ENCODE results near the gene SYP.

The SYP gene

GRCh38 chrX:49214996-49215526 lies 15.1 kb upstream of the SYP start:
- no peak overlapping the region for H3K27ac ChIP-seq
- H3K36me3 ChIP-seq = peaks cover 54% of the 10 kb centered on the region
- H3K4me3 ChIP-seq (ENCODE audit: low read depth, low read length) = no peak overlapping the region
- no peak for DNase-seq
- TF ChIP-seq, protein P1, sequence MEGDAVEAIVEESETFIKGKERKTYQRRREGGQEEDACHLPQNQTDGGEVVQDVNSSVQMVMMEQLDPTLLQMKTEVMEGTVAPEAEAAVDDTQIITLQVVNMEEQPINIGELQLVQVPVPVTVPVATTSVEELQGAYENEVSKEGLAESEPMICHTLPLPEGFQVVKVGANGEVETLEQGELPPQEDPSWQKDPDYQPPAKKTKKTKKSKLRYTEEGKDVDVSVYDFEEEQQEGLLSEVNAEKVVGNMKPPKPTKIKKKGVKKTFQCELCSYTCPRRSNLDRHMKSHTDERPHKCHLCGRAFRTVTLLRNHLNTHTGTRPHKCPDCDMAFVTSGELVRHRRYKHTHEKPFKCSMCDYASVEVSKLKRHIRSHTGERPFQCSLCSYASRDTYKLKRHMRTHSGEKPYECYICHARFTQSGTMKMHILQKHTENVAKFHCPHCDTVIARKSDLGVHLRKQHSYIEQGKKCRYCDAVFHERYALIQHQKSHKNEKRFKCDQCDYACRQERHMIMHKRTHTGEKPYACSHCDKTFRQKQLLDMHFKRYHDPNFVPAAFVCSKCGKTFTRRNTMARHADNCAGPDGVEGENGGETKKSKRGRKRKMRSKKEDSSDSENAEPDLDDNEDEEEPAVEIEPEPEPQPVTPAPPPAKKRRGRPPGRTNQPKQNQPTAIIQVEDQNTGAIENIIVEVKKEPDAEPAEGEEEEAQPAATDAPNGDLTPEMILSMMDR (IDR thresholded peaks at IDR 0.05; ENCODE audit: low read depth, low read length) = no peak
- no peaks in the 10 kb centered on the region for H3K9me3 ChIP-seq (ENCODE audit: severe bottlenecking)
- peaks cover 5% of the 10 kb centered on the region for H3K27me3 ChIP-seq (ENCODE audit: insufficient read depth, low read depth, severe bottlenecking)

- Histone ChIP-seq H3K9me3 (ENCODE audit: severe bottlenecking) (no peaks in the 10 kb centered on the region), H3K4me3 (ENCODE audit: low read depth, low read length) (no peak overlapping the region), H3K36me3 (peaks cover 49% of the 10 kb centered on the region), H3K27me3 (ENCODE audit: insufficient read depth, low read depth, severe bottlenecking) (peaks cover 9% of the 10 kb centered on the region), H3K27ac (no peak overlapping the region)
- TF ChIP-seq, protein P1 (IDR thresholded peaks at IDR 0.05; ENCODE audit: low read depth, low read length) = no peak
- no peak for DNase-seq
Observed at GRCh38 chrX:49214416-49214815, 14.4 kb upstream of the SYP start.

- Histone ChIP-seq H3K27ac (no peak overlapping the region), H3K4me3 (ENCODE audit: low read depth, low read length) (no peak overlapping the region), H3K27me3 (ENCODE audit: insufficient read depth, low read depth, severe bottlenecking) (peaks cover 7% of the 10 kb centered on the region), H3K9me3 (ENCODE audit: severe bottlenecking) (no peaks in the 10 kb centered on the region), H3K36me3 (peaks cover 51% of the 10 kb centered on the region)
- DNase-seq = no peak
- TF ChIP-seq, protein P1 (IDR thresholded peaks at IDR 0.05; ENCODE audit: low read depth, low read length) = no peak
Observed at GRCh38 chrX:49212861-49213260, 12.9 kb upstream of the SYP start.

GRCh38 chrX:49212209-49212608 lies 12.2 kb upstream of the SYP start:
- Histone ChIP-seq H3K9me3 (ENCODE audit: severe bottlenecking) (no peaks in the 10 kb centered on the region), H3K36me3 (peaks cover 48% of the 10 kb centered on the region), H3K27ac (no peak overlapping the region), H3K4me3 (ENCODE audit: low read depth, low read length) (no peak overlapping the region), H3K27me3 (ENCODE audit: insufficient read depth, low read depth, severe bottlenecking) (peaks cover 7% of the 10 kb centered on the region)
- TF ChIP-seq, protein P1 (IDR thresholded peaks at IDR 0.05; ENCODE audit: low read depth, low read length) = no peak
- no peak for DNase-seq

GRCh38 chrX:49211074-49211473 lies 11.1 kb upstream of the SYP start:
- Histone ChIP-seq H3K27me3 (ENCODE audit: insufficient read depth, low read depth, severe bottlenecking) (peaks cover 7% of the 10 kb centered on the region), H3K27ac (no peak overlapping the region), H3K9me3 (ENCODE audit: severe bottlenecking) (no peaks in the 10 kb centered on the region), H3K4me3 (ENCODE audit: low read depth, low read length) (no peak overlapping the region), H3K36me3 (peaks cover 46% of the 10 kb centered on the region)
- DNase-seq = no peak
- TF ChIP-seq, protein P1 (IDR thresholded peaks at IDR 0.05; ENCODE audit: low read depth, low read length) = no peak

DNA sequence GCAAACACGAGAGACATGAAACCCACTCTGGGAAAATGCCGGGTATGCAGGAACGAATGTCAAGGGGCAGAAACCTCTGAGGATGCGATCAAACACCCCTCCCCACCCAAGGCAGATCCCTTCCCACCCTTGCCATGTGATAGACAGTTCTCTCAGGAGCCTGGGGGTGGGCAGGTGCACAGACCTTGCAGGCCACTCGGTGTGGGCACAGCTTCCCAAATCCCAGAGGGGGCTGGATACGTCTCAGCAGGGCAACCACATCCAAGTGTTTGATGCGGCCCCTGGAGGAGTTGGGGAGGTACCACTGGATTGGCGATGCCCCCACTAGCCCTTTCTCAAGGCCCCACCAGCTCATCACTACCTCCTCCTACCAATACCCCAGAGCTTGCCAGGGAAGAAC lies 10.4 kb upstream of the SYP start:
- DNase-seq = no peak
- no peak overlapping the region for H3K27ac ChIP-seq
- H3K9me3 ChIP-seq (ENCODE audit: severe bottlenecking) = no peaks in the 10 kb centered on the region
- peaks cover 46% of the 10 kb centered on the region for H3K36me3 ChIP-seq
- peaks cover 7% of the 10 kb centered on the region for H3K27me3 ChIP-seq (ENCODE audit: insufficient read depth, low read depth, severe bottlenecking)
- no peak overlapping the region for H3K4me3 ChIP-seq (ENCODE audit: low read depth, low read length)
- TF ChIP-seq, protein P1 (IDR thresholded peaks at IDR 0.05; ENCODE audit: low read depth, low read length) = no peak
